HFFc6 (cell line): ENCODE measurements around the gene MRPS24. TPM values are rescaled to one million over a fixed set of nuclear protein-coding genes. Genes with fewer than 3 reads are reported as not detected.
"Not testable (repeated sequence)": the region's sequence is repeated elsewhere in the genome, so short reads cannot be mapped to it uniquely, and the experiment has no call there.

Source experiments
- DNase-seq: peaks from one replicate; pipeline ENCODE4 v3.0.0-alpha.2; 2018
- H3K27ac Mint-ChIP-seq: 2 replicates; pipeline ENCODE4 v1.8.0; 2020; ENCODE audit warnings: mild to moderate bottlenecking, mixed read lengths
- H3K27me3 Mint-ChIP-seq: 2 replicates; pipeline ENCODE4 v1.8.0; 2021; ENCODE audit warnings: mild to moderate bottlenecking, moderate library complexity, mixed read lengths; ENCODE audit not compliant: insufficient read depth
- H3K36me3 Mint-ChIP-seq: 2 replicates; pipeline ENCODE4 v1.8.0; 2021; ENCODE audit warnings: low read depth, mixed read lengths
- H3K4me1 Mint-ChIP-seq: 2 replicates; pipeline ENCODE4 v1.8.0; 2020; ENCODE audit warnings: low read depth, mixed read lengths
- H3K4me3 Mint-ChIP-seq: 2 replicates; pipeline ENCODE4 v1.8.0; 2020; ENCODE audit warnings: mild to moderate bottlenecking, moderate library complexity, mixed read lengths
- H3K9me3 Mint-ChIP-seq: 2 replicates; pipeline ENCODE4 v1.8.0; 2020; ENCODE audit warnings: mild to moderate bottlenecking, mixed read lengths
- CTCF ChIP-seq: fragments of 200-600 bp; sonication (generic); IDR thresholded peaks from 2 replicates; pipeline ENCODE4 v1.5.0; 2021; ENCODE audit warnings: antibody characterized with exemption, mild to moderate bottlenecking
- total RNA-seq, 6 experiments: library from RNA; stranded (reverse); fragmentation: NEBNext Ultra II Directional; extraction: Animal tissue kit (Norgen Biotek cat#: 25700); gene quantifications; 2 replicates in 1 of 6; 3 replicates in 5 of 6; pipeline ENCODE4 v1.2.3, GENCODE V29; 2021

The MRPS24 gene
- total RNA-seq, 6 experiments from 2014 or later = 158 to 211 (median 199) TPM

DNA sequence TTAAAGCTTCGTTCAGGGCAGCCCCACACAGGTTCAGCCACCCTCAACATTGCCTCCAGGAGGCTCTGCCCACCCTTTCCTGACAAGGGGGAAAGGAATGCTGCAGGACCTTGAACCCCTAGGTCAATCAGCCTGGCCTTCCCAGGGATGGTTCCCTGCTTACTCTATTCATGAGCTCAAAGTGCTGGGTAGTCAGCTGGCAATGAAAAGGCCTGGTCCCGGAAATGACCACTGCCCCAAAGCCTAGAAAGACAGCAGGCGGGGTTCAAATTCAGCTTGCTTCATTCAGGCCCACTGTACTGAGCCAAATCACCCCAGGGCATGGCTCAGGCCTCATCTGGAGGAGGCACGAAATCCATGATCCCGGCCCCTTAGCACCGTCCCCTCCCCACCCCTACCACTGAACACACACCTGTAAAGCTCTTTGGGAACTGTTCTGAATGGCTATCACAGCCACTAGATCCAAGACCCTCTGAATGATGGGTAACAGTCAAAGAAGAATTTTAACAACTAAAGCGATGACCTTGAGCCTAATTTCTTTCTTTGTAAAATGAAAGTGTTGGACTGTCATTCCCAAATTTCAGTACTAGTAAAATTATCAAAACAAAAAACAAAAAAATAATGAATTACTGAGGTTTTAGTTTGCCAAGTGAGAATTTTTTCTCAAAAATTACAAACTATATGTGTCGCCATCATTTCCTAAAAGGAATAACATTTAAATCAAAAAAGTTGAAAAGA is 36.1 kb upstream of the MRPS24 start:
- TF ChIP-seq CTCF = no peak
- H3K27ac Mint-ChIP-seq = peak overlapping the region; percentile 98
- H3K4me3 Mint-ChIP-seq = peak overlapping the region; percentile 97
- peak; percentile 34 for DNase-seq
- H3K27me3 Mint-ChIP-seq = no peaks in the 10 kb centered on the region
- H3K4me1 Mint-ChIP-seq = peaks cover 40% of the 10 kb centered on the region
- no peaks in the 10 kb centered on the region for H3K9me3 Mint-ChIP-seq
- H3K36me3 Mint-ChIP-seq = peaks cover 21% of the 10 kb centered on the region

GRCh38 chr7:43904533-43905208 is 35.4 kb upstream of the MRPS24 start:
- Mint-ChIP-seq H3K4me3 (peak overlapping the region; percentile 97), H3K36me3 (peaks cover 21% of the 10 kb centered on the region), H3K27me3 (no peaks in the 10 kb centered on the region), H3K27ac (peak overlapping the region; percentile 98), H3K9me3 (no peaks in the 10 kb centered on the region), H3K4me1 (peaks cover 40% of the 10 kb centered on the region)
- no peak for TF ChIP-seq CTCF
- DNase-seq = peak; percentile 57

- Mint-ChIP-seq H3K4me3 (no peak overlapping the region), H3K36me3 (peaks cover 21% of the 10 kb centered on the region), H3K4me1 (peaks cover 40% of the 10 kb centered on the region), H3K27me3 (no peaks in the 10 kb centered on the region), H3K9me3 (no peaks in the 10 kb centered on the region), H3K27ac (peak overlapping the region; percentile 0; the same call in 1 of the 2 replicates)
- TF ChIP-seq CTCF = no peak
- no peak for DNase-seq
Measured at GRCh38 chr7:43902542-43903054, 33.3 kb upstream of the MRPS24 start.

DNA sequence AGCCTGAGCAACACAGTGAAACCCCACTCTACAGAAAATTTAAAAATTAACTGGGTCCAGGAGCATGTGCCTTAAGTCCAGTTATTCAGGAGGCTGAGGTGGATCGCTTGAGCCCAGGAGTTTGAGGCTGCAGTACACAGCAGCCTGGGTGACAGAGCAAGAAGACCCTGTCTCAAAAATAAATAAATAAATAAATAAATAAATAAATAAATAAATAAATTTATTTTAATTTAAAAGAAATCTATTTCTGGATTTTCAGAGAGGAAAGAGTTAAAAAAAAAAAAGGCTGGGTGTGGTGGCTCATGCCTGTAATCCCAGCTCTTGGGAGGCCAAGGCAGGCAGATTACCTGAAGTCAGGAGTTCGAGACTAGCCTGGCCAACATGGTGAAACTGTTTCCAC is 29.3 kb upstream of the MRPS24 start:
- peaks cover 44% of the 10 kb centered on the region for H3K4me1 Mint-ChIP-seq
- H3K27ac Mint-ChIP-seq, H3K27me3 Mint-ChIP-seq, H3K4me3 Mint-ChIP-seq, DNase-seq, H3K9me3 Mint-ChIP-seq: not testable (repeated sequence)
- peaks cover 16% of the 10 kb centered on the region for H3K36me3 Mint-ChIP-seq

DNA sequence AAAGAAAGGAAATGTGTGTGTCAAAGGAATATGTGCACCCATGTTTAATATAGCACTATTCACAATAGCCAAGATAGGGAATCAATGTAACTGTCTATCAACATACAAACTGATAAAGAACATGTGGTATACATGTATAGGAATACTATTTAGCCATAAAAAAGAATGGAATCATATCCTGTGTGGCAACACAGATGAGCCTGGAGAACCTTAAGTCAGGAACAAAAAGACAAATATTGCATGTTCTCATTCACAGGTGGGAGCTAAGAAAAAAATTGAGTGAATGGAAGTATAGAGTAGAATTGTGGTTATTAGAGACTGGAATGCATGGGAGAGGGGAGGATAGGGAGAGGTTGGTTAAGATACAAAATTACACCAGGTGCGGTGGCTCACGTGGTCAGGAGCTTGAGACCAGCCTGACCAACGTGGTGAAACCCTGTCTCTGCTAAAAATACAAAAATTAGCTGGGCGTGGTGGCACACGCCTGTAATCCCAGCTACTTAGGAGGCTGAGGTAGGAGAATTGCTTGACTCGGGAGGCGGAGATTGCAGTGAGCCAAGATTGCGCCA is 26.6 kb upstream of the MRPS24 start:
- DNase-seq = no peak
- H3K9me3 Mint-ChIP-seq = no peaks in the 10 kb centered on the region
- no peak overlapping the region for H3K4me3 Mint-ChIP-seq
- H3K27me3 Mint-ChIP-seq = no peaks in the 10 kb centered on the region
- H3K27ac Mint-ChIP-seq = no peak overlapping the region
- peaks cover 10% of the 10 kb centered on the region for H3K36me3 Mint-ChIP-seq
- H3K4me1 Mint-ChIP-seq = peaks cover 37% of the 10 kb centered on the region
- no peak for TF ChIP-seq CTCF
